Activated naive CD8-positive, alpha-beta T cell treated with anti-CD3 and anti-CD28 coated beads for 36 hours (primary cell): Measurements from ENCODE around the gene PDHB. TPM values are rescaled to one million over a fixed set of nuclear protein-coding genes. Genes with fewer than 3 reads are reported as not detected.

Experiments
- total RNA-seq, 2 experiments: library from RNA; stranded (reverse); gene quantifications; one replicate each; pipeline ENCODE4 v1.2.3, GENCODE V29; 2021

PDHB gene
- total RNA-seq, 2 experiments from 2014 or later = 64.6 to 65.3 TPM

Other genes with a start within 250 kb of the PDHB start
- not detected for gene DNASE1L3, start 222.9 kb downstream of the PDHB start, total RNA-seq
- gene ABHD6, start 196.0 kb downstream of the PDHB start, total RNA-seq = 1 to 10 TPM; 6.0 to 6.4 TPM
- 10 to 100 TPM; 24.8 to 30.9 TPM for gene RPP14, start 127.6 kb downstream of the PDHB start, total RNA-seq
- gene HTD2, start 127.3 kb downstream of the PDHB start, total RNA-seq = 10 to 100 TPM; 10.1 to 13.0 TPM
- gene PXK, start 100.9 kb downstream of the PDHB start, total RNA-seq = 10 to 100 TPM; 22.2 to 24.0 TPM
- 1 to 10 TPM; 4.8 to 5.3 TPM for gene KCTD6, start 58.3 kb upstream of the PDHB start, total RNA-seq
- not detected for gene ACOX2, start 103.4 kb upstream of the PDHB start, total RNA-seq
- gene FAM107A, start 143.6 kb upstream of the PDHB start, total RNA-seq = not detected
- gene FAM3D, start 232.9 kb upstream of the PDHB start, total RNA-seq = not detected